Cerebellar cortex (tissue), 1 donor: Measurements from ENCODE around the gene ASTN1.
A peak's percentile ranks its signal among the peaks of the same experiment; 100 is the strongest.

ENCODE experiments used
- DNase-seq: peaks from one replicate; pipeline ENCODE4 v3.0.0-alpha.2; 2015; ENCODE audit warnings: low spot score

The ASTN1 gene

DNA sequence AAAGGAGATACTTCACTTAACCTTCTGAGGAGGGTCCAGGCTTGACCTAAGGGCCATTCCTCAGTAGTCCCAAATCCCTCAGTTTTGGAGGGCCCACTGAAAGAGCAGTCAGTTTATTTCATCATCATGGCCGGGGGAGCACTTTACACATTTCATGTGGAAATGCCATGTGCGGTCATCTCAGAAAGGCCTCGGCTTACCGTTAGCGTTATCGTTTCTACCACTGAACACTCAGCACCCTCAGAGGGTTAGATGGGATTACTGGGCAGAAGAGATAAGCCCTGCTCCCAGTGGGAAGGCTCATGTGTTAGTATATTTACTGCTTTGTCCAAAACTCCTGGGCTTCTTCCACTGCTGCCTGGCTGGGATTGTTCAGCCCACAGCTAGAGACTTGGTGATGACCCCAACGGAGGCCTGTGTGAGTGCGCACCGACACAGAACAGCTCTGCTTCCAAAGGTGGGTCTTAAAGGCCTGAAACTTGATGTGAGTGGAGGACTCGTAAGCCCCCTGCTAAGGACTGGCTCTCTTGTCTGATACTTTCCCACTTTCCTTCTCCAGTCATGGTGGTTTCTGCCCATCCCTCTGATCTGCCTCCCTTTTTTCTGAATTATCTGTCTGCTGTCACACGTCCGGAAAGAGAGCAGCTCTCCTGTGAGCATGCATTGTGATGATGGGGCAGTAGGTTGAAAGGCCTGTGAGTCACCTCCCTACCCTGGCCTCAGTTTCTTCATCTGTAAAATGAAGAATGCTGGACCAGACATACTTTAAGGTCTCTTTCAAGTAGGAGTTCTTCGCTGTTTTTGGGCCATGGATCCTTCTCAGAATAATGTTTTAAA, 284.5 kb downstream of the ASTN1 start:
- DNase-seq = no peak

- DNase-seq = no peak
Observed at GRCh38 chr1:176878750-176879536, 285.6 kb downstream of the ASTN1 start.

GRCh38 chr1:176877557-176877956, 287.0 kb downstream of the ASTN1 start:
- no peak for DNase-seq

- no peak for DNase-seq
Observed at GRCh38 chr1:176876966-176877515, 287.5 kb downstream of the ASTN1 start.

GRCh38 chr1:176869577-176869976, 294.9 kb downstream of the ASTN1 start:
- no peak for DNase-seq

GRCh38 chr1:176866011-176866714, 298.3 kb downstream of the ASTN1 start:
- DNase-seq = no peak

GRCh38 chr1:176864211-176864610, 300.3 kb downstream of the ASTN1 start:
- no peak for DNase-seq

DNA sequence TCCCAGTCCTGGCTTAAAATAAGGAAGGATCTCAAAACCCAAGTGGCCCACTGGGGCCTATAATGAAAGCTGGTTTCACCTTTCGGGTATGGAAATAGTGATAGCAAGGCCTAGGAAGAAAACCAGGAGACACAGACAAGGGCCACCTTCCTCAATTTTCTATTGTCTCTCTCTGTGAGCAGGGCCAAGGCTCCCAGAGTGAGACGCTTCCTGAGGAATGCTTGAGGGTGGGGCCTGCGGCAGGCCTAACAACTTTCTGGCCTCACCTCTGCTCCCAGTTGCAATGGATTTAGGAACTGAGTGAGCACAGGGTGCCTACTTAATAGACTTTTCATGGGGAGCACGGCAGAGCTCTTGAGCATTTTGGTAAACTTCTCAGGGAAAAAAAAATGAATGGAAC, 300.9 kb downstream of the ASTN1 start:
- DNase-seq = no peak

DNA sequence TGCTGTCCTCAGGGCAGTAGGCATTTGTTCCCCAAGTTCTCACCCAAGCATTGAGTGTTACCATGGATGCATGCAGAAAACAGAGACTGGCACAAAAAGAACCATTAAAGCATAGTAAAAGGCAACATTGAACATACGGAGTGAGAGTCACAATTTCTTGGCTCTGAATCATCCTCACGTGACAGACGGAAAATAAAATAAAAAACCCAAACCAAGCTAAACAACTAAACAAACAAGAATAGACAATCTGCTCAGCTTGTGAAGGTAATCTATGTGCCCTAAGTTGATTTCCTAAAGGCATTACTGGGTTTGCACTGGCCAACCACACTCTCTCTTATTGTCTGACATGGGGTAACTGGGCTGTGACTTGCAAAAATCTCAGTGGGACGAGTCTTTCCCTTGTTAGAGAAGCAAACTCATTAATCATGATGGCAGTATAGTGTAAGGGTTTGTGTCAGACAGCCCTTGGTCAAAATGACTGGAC, 306.0 kb downstream of the ASTN1 start:
- DNase-seq = no peak

GRCh38 chr1:176857632-176858031, 306.9 kb downstream of the ASTN1 start:
- DNase-seq = no peak

DNA sequence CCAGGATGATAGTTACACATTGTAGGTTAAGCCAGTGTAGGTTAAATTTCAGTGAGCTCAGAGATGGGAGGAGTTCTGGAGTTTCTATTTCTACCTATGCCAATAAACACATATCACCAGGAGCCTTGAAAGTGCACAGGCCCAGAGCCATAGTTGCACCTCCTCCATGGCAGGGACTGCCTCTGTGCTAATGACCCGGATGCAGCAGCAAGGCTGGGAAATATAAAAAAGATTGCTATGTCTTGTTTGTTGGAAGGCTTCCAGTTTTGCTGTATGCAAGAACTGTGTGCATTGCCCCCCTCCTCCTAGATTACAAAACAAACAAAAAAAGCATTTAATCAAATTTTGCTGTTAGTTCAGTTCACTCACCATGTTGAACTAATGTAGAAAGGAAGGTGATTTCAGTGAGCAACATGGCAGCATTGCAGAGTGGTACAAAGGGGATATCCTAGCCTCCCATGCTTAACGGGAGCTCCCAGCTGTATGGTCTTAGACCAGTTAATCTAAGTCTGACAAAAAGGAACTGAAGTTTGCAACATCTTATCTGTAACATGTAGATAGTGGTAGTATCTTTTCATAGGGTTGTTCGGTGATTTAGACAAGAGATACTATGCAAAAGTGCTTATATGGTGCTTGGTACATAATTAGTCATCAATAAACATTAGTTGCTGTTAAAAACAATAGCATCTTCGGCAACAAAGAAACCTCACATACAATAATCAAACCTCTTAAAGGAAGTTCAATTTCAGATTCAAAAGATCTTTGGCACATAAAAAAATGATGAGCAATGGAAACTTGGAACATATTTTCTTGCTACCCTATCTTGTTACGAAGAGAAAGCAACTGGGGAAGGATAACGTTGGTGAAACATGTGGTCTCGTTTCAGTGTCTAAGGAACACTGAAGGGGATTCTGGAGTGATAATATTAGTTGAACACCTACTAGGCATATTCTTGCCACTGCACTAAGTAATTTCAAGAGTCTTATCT, 309.5 kb downstream of the ASTN1 start:
- DNase-seq = no peak

DNA sequence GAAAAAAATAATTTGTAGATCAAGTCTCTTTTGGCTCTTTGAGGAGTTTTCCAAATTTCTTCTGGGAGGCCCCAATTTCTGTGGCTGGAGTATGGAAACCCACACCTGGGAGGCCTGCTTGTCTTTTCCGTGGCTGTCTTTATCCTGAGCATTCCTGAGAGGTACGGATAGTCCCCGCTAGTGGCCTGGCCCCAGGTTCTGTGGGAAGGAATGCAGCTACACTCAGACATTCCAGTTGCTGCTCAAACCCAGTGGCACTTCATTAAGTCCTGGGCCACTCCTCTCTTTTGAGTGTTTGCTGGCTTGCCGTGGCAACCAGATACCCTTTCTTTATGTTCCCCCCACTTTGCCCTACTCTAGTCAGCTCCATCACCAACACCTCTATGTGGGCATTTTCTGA, 310.4 kb downstream of the ASTN1 start:
- no peak for DNase-seq

DNA sequence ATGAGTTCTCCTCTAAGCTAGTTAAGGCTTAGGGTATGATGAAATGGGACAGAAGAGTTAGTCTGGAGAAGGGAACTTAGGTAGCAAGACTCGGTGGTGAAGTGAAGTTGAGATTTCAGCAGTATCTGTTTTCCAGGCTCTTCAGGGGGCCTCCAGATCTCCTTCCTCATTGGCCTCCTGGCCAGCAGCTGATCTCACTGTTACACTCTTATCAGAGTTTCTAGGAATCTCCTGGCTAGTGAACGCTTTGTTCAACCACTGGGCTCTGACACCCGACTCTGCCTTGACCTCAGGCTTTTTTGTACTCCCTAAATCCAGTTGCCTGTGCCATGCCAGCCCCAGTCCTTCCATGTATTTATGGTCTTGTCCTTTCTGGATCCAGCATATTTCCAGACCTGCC, 311.0 kb downstream of the ASTN1 start:
- DNase-seq = no peak

DNA sequence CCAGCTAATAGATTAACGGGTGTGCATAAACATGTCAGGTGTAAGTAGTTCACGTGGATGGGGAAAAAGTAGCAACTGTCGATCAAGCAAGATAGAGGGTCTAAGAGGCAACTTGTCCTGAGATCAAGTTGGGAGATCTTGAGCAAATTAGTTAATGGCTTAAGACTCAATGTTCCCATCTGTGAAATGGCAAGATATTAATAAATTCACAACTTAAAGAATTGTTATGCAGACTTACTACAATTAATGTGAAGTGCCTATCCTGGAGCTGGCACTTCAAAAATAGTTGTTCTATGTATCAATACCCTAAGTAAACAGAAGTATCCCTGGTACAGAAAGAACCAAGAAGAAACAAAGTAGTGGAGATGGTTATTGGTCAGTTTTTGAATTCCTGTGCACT, 312.4 kb downstream of the ASTN1 start:
- no peak for DNase-seq

- DNase-seq = no peak
Observed at GRCh38 chr1:176850871-176851270, 313.6 kb downstream of the ASTN1 start.

- no peak for DNase-seq
Observed at GRCh38 chr1:176849281-176849680, 315.2 kb downstream of the ASTN1 start.

GRCh38 chr1:176847052-176847451, 317.5 kb downstream of the ASTN1 start:
- no peak for DNase-seq

DNA sequence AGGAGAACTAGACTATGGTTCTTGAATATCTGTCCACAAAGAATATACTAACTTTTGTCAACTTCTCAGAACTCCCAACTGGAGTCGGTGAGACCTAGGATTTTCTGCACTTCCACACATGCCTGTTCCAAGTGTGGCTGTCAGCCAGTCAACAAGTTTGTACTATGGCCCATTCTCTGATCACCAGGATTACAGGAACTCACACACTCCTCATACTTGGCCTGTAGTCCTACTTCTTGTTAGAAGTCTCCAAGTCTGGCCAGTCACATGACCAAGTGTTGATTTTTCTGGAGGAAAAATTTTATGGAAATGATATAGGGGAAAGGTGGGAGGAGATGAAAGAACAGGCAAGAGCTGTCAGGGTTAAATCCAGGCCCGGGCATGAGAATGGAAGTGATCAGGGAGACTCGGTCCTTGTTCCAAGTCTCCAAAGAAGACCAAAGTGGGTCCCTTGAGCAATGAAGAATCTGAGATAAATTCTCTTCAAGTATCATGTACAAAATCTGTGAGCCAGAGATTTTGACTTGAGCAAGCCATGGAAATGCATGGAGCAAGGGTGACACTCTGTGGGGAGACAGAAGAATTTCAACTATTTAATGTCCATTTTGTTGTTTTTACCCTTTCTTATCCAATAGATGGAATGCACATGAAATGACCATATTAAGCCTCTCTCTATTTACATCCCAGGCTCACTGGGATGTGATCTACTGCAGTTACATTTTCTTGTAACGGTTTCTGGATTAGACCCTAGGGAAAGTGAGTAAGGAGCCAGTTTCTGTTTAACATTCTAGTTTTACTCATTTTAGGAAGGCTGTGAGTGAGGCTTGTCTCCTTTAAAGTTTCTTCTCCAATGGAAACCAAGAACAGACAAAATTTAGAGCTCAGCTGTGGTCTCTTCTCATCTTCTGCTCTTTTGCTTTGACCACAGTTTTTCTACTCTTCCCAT, 320.9 kb downstream of the ASTN1 start:
- peak; percentile 71 for DNase-seq

GRCh38 chr1:176841238-176841637, 323.3 kb downstream of the ASTN1 start:
- no peak for DNase-seq

DNA sequence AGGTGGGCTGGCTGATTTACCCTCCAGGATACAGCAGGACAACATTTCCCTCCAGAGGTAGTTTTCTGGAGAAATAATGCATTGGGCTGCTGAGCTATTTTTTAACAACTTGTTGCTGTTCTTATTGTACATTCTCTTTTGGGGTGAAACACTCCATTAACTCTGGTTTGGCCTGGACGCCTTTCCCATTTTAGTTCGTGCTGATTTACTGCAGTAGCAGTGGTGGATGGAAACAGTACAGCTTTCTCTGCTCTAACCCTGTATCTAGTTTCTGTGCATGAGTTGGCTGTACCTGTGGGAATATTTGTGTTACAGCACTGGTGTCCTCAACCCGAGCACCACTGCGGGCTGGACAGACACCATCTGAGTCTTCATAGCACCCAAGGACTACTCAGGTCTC, 325.3 kb downstream of the ASTN1 start:
- no peak for DNase-seq
